ENCODE data around the gene CLDND1. TPM values are rescaled to one million over a fixed set of nuclear protein-coding genes. Genes with fewer than 3 reads are reported as not detected.

Gene CLDND1
- polyA plus RNA-seq, 1 experiment, result 73.8 TPM

- POLR2A ChIA-PET, result no interaction called here
- DNase-seq (ENCODE audit: low read depth), result no peak
- TF ChIP-seq CTCF (IDR thresholded peaks at IDR 0.05; ENCODE audit: insufficient read depth, low read depth, low read length), result no peak
- CTCF ChIA-PET, result no interaction called here
- Histone ChIP-seq H3K4me3 (ENCODE audit: low read depth, low read length) (no peak overlapping the region), H3K36me3 (ENCODE audit: control insufficient read depth, insufficient read depth, low read length) (no peaks in the 10 kb centered on the region), H3K27me3 (ENCODE audit: control insufficient read depth, insufficient read depth, low read length) (peaks cover 6% of the 10 kb centered on the region)
Measured at GRCh38 chr3:98553753-98554152, 31.1 kb upstream of the CLDND1 start.

GRCh38 chr3:98553021-98553563 is 30.4 kb upstream of the CLDND1 start:
- DNase-seq (ENCODE audit: low read depth), result no peak
- ChIA-PET CTCF (no interaction called here), POLR2A (interaction anchor here (0.6 kb wide), 1 partner anchor 433 kb away, joined by 4 read pairs; no protein-coding TSS in a partner anchor)
- H3K27me3 ChIP-seq (ENCODE audit: control insufficient read depth, insufficient read depth, low read length), result peaks cover 6% of the 10 kb centered on the region; the same call in 1 of the 2 replicates
- no peaks in the 10 kb centered on the region for H3K36me3 ChIP-seq (ENCODE audit: control insufficient read depth, insufficient read depth, low read length)
- H3K4me3 ChIP-seq (ENCODE audit: low read depth, low read length), result no peak overlapping the region
- no peak for TF ChIP-seq CTCF (IDR thresholded peaks at IDR 0.05; ENCODE audit: insufficient read depth, low read depth, low read length)

- CTCF ChIA-PET, result no interaction called here
- POLR2A ChIA-PET, result interaction anchor here (0.6 kb wide), 1 partner anchor 434 kb away, joined by 4 read pairs; no protein-coding TSS in a partner anchor
Measured at GRCh38 chr3:98552232-98553020, 29.7 kb upstream of the CLDND1 start.

GRCh38 chr3:98551754-98552153 is 29.1 kb upstream of the CLDND1 start:
- Histone ChIP-seq H3K4me3 (ENCODE audit: low read depth, low read length) (no peak overlapping the region), H3K36me3 (ENCODE audit: control insufficient read depth, insufficient read depth, low read length) (no peaks in the 10 kb centered on the region), H3K27me3 (ENCODE audit: control insufficient read depth, insufficient read depth, low read length) (peaks cover 6% of the 10 kb centered on the region; the same call in 1 of the 2 replicates)
- ChIA-PET POLR2A (no interaction called here), CTCF (no interaction called here)
- no peak for DNase-seq (ENCODE audit: low read depth)
- no peak for TF ChIP-seq CTCF (IDR thresholded peaks at IDR 0.05; ENCODE audit: insufficient read depth, low read depth, low read length)

More at GRCh38 chr3:98552232-98553020, 29.7 kb upstream of the CLDND1 start:
- Histone ChIP-seq H3K36me3 (ENCODE audit: control insufficient read depth, insufficient read depth, low read length) (no peaks in the 10 kb centered on the region), H3K27me3 (ENCODE audit: control insufficient read depth, insufficient read depth, low read length) (peaks cover 6% of the 10 kb centered on the region; the same call in 1 of the 2 replicates), H3K4me3 (ENCODE audit: low read depth, low read length) (no peak overlapping the region)
- no peak for DNase-seq (ENCODE audit: low read depth)
- TF ChIP-seq CTCF (IDR thresholded peaks at IDR 0.05; ENCODE audit: insufficient read depth, low read depth, low read length), result no peak

GRCh38 chr3:98551236-98551635 is 28.5 kb upstream of the CLDND1 start:
- POLR2A ChIA-PET, result no interaction called here
- no peak overlapping the region for H3K4me3 ChIP-seq (ENCODE audit: low read depth, low read length)
- CTCF ChIA-PET, result no interaction called here
- H3K36me3 ChIP-seq (ENCODE audit: control insufficient read depth, insufficient read depth, low read length), result no peaks in the 10 kb centered on the region
- no peak for TF ChIP-seq CTCF (IDR thresholded peaks at IDR 0.05; ENCODE audit: insufficient read depth, low read depth, low read length)
- peaks cover 6% of the 10 kb centered on the region; the same call in 1 of the 2 replicates for H3K27me3 ChIP-seq (ENCODE audit: control insufficient read depth, insufficient read depth, low read length)
- DNase-seq (ENCODE audit: low read depth), result no peak

Measured in BJ (cell line).